Stimulated activated CD8-positive, alpha-beta memory T cell treated with anti-CD3 and anti-CD28 coated beads, Interleukin-7, amount 100 ng/mL, for 24 hours (primary cell): ENCODE measurements around the gene CLCNKA.
"Not testable (repeated sequence)": the region's sequence is repeated elsewhere in the genome, so short reads cannot be mapped to it uniquely, and the experiment has no call there.

ENCODE experiments used
- DNase-seq: peaks from one replicate; pipeline ENCODE4 v3.0.0-alpha.2; 2020; ENCODE audit warnings: low read depth

CLCNKA gene

DNA sequence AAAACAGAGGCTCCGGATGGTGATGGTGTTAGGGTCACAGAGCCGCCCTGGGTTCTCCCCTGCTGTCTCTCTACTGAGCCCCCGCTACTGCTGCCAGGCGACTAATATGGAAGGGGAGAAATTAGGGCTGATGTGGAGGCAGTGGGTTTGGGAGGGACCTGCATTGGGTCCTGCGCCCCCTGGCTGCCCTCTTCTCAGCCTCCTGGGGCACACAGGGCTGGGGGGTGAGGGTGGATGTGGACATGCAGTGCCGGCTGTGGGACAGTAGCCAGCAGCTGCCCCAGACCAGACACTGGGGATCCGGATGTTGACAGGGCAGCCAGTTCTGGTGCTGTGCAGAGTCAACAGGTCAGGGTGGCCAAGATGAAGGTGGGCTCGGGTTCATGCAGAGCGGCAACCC is 20.3 kb downstream of the CLCNKA start:
- DNase-seq: no peak

DNA sequence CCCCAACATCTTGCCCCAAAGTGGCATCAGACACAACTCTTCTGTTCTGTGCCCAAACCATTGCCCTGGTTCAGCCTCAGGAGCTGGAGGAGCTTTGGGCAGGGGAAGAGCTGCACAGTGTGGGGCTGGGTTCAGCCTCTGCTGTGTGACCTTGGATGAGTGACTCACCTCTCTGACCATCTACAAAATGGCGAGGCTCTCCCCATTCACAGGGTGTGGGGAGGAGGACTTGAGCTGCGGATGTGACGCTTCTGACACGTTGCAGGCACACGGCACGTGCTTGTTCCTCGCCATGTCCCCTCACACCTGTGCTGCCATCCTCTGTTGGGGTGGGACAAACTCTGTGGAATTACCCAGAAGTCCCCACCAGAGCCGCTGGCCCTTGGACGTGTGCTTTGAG is 20.8 kb downstream of the CLCNKA start:
- DNase-seq: not testable (repeated sequence)

DNA sequence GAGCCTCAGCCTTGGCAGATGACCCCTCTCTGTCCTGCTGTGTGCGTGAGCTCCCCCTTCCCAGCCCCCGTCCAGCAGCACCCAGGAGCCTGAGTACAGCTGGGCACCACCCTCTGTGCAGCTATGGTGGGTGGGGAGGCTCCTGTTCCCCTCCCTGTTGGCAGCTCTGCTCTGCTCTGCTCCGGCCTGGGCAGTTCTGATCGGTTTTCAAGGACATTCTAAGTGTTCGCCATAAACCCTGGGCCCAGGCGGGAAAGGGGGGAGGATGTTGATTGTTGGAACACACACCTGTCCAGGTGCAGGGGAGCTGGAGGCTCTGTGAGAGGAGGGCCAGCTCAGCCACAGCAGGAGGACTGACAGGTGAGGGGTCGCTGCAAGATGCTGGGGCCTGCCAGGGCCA is 21.7 kb downstream of the CLCNKA start, which contains the start of gene CLCNKB:
CLCNKB (plus strand) TSS at position 262 of the 400 bp plus-strand sequence. CDS start 711 bp downstream, outside the sequence.
- DNase-seq: no peak

DNA sequence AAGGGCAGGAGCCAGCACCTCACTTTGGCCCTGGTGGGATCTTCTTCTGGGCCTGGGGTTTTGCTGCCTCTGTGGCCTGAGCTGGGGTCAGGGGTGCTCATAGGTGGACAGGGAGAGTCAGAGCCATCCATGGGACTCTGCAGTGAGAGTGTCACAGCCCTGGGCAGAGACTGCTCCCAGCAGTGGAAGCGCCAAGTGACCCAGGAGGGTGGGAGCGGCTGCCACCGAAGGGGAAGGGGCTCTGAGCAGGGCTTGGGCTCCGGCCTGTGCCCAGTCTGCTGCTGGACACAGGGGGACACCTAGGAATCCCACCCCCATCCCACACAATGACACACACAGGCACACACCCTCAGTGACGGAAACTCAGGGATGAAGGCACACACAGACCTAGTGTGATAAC is 22.1 kb downstream of the CLCNKA start:
- DNase-seq: no peak

DNA sequence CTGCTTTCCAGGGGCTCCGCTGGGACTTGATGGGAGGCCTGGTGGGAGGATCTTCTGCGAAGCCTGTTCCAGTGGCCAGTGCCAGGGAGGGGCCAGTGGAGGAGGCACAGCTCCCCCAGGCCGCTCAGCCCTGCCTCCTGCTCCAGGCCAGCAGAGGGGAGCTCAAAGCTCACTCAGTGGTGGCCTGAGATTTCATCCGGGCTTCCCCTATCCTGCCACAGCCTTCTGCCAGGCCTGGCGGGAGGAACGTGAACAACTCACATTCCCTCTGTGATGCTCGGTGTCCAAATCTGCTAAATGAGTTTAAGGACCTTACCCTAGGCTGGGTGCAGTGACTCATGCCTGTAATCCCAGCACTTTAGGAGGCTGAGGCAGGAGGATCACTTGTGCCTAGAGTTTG is 25.0 kb downstream of the CLCNKA start:
- DNase-seq: no peak

DNA sequence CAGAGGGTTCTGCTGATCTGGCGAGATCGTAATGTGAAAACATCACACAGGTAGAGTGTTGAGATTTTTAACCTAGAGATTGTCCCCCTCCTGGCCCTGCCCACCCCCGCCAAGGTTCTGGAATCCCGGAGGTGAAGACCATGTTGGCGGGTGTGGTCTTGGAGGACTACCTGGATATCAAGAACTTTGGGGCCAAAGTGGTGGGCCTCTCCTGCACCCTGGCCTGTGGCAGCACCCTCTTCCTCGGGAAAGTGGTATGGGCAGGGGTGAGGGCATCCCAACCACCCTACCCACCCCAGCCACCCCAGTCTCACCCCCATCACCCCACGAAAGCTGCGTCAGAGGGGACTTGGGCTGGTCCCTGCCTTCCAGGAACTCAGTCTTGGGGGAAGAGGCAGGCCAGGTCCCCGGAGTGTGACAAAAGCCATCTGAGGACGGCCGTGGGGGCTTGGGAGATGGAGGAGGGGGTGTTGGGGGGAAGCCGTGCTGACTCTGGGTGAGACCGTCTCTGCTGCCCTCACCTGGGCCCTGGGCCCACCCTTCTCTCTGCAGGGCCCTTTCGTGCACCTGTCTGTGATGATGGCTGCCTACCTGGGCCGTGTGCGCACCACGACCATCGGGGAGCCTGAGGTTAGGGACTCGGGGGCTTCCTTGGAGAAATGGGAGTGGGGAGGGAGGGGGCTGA is 26.1 kb downstream of the CLCNKA start:
- no peak for DNase-seq

DNA sequence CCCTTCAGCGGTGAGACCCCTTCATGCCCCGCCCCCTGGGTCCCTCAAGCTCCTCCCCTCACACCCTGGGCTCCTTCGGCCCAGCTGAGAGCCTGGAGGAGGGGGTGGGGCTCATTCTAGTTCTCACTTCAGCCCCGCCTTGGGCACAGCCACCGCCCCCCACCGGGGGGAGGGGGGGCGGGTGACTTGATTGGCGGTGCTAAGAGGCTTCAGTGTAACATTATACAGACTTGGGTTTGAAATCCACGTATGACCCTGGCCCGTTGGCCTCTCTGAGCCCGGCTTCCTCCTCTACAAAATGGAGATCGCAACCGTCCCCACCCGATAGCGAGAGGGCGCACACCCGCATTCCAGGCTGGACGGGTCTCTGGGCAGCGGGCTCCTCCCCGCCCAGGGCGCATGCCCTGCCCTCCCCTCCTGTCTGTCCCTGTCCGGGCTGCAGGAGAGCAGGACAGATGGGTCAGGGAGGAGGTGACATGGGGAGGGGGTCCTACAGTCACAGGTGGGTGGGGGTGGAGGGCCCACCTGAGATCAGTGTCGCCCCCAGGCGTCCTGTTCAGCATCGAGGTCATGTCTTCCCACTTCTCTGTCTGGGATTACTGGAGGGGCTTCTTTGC is 26.8 kb downstream of the CLCNKA start:
- DNase-seq: no peak

DNA sequence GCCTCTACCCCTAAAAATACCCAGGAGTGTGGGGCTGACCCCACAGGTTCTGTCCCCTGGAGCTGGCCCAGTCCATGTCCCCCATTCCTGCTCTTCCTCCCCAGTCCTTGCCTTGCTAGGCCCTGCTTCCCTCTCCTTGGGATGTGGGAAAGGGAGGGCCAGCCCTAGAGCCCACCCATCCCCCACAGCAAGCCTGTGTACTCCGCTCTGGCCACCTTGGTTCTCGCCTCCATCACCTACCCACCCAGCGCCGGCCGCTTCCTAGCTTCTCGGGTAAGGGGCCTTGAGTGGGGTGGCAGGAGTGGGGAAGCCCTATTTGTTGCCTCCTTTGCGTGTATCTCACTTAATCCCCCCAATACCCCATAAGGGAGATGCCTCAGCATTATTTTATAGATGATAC is 28.5 kb downstream of the CLCNKA start:
- DNase-seq: no peak

DNA sequence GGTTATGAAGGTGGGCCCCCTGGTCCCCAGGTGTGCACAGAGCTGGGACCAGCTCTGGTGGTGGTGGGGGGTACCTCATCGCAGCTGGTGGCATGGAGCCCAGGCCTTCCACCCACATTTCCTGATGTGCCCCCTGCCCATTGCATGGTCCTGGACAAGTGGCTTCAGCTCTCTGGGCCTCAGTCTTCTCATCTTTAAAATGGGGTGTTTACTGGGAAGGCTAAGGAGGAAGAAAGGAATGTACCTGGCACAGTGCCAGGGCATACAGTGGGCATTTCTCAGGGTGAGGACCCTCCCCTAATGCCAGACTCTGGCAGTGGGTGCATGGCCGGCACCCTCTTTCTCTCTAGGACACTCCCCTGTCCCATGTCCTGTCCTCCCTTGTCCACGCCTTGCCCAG is 29.2 kb downstream of the CLCNKA start:
- DNase-seq: no peak

DNA sequence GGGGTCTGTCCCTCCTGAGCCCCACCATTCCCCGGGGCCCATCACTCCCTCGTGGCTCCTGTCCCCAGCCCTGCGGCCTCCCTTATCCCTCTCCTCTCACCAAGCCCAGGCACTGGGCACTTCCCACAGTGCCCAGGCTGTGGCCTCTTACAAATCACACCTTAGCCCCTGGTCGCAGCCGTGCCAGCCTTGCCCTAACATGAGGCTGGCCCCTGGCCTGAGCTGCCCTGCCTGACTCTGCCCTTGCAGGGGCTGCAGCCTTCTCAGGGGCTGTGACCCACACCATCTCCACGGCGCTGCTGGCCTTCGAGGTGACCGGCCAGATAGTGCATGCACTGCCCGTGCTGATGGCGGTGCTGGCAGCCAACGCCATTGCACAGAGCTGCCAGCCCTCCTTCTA is 30.1 kb downstream of the CLCNKA start:
- DNase-seq: not testable (repeated sequence)

DNA sequence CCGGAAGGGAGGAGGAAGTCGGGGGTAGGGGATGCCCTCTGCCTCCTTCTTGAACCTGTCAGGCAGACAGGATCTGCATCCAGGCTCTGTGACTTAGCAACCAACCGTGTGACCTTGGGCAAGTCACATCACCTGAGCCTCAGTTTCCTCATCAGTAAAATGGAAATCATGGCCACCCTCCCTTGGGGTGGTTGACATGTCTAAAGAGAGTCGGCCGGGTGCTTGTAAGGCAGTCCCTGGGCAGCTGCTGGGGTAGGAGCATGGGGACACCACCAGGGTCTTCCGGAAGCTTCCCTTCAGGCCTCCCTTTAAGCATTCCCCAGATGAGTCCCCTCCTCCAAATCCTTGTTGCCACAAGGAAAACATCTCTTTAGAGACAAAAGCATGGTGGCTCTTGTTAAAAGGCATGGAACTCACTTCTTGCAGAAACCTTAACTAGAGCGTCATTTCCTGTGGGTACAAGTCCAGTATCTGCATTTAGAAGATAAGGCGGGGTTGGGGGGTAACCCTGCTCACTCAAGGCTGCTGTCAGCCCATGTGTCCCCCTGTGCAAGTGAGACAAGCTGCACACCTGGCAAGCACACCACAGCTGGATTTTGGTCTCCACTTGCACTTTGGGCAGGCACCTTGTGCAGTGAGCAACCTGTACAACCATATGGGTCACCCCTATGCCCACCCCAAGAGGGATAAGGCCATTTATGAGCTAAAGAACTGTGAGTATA is 32.1 kb downstream of the CLCNKA start:
- no peak for DNase-seq

DNA sequence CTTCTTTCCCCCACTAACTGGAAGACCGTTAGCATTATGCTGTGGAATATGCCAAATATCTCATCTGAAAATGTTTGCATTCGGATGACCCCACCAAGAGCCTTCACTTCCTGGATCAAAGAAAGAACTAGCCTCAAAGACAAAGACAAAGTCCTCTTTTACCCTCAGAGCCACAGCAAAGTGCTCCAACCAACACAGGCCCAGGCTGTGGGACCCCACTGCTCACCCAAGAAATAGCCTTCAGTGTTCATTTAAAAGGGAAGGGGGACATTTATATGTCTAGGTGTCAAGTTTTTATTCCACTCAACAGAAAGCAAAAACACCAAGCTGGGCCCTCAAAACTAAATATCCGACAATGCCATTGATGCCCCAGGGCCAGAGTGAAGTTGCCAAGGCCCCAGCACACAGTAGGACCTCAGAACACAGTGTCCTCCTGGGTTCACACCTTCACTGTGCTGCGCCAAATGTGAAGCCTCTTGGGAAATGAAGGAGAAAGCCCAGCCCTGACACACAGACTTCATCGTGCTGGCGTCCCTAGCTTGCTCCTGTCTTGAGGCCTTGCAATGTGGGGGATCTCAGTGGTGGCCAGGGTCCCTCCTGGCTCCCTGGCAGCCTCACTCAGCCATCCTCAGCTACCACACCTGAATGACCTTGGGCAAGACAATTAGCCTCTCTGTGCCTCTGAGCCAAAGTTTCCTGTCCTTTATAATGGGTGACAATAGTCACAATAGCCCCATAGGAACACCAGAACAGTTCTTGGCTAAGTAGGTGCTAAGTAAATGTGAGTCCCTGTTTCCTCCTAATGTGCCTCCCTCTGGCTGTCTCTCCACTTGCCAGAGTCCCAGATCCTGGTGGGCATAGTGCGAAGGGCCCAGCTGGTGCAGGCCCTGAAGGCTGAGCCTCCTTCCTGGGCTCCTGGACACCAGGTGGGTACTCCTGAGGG is 33.0 kb downstream of the CLCNKA start:
- DNase-seq: no peak

DNA sequence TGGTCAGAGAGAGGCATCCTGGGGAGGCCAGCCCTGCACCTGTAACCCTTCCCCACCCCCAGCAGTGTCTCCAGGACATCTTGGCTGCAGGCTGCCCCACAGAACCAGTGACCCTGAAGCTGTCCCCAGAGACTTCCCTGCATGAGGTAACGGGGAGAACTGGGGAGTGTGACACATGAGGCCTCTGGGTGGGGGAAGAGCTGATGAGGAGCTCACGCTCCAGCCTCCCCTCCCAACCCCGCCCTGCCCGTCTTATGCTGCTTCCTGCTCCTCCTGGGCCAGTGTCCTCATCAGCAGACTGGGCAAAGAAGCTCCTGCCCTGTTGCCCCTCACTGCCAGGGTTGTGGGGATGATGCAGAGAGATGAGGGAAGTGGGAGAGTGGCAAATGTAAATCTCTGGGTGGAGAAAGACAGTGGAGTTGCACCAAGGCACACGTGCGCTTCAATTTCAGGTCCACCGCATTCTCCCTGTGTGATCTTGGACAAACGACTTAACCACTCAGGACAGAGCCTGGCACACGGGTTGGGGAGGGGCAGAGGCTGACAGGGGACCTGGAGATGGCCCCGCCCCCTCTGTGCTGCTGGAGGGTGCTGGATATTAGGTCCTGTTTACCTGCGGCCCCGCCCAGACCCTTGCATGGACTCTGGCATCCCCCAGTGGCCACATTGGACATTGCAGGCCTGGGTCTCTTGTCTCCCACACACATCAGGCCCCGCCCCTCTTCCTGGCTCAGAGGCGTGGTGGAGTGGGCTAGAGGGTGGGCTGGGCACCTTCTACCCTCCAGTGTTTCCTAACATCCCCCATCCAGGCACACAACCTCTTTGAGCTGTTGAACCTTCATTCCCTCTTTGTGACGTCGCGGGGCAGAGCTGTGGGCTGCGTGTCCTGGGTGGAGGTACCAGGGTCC is 34.0 kb downstream of the CLCNKA start:
- peak; percentile 75 for DNase-seq

DNA sequence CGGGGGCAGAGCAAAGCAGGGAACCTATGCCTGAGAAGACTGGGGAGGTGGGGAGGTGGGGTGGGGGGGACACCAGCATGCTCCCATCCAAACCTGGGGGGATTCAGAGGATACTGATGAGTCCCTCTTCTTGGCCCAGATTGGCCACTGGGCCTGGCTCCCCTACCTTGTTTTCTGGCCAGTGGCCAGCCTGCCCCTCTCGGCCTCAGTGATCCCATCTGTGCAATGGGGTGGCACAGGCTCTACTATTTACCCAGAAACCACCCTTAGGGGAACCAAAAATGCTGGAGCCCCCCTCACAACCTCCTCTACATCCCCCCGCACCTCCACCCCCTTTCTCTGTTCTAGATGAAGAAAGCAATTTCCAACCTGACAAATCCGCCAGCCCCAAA is 34.7 kb downstream of the CLCNKA start:
- DNase-seq: not testable (repeated sequence)

DNA sequence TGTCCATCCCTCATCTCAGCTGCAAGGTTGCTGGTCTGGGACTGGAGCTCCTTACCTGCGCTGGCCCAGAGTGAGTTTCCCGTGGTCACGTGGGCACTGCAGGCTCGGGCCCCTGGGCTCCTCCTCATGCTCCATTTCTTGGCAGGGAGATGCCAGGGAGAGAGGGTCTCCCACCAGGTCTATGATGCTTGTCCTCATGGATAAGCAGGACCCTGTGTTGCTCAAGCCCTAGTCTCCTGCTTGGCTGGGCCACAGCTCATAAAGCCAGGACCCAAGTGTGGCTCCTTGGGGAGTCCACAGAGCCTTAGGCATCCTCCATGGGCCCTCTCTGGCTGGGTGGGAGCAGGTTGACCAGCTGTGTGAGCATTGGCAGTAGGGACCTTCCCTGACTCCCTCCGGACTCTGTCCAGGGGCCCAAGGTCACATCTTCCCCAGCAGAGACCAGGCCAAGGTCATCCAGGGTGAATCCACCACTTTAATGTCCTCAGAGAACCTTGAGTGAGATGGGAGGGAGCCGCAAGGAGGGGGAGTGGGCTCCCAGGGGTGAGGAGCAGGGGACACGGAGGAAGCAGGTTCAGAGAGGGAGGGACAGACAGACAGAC is 35.6 kb downstream of the CLCNKA start:
- DNase-seq: not testable (repeated sequence)

DNA sequence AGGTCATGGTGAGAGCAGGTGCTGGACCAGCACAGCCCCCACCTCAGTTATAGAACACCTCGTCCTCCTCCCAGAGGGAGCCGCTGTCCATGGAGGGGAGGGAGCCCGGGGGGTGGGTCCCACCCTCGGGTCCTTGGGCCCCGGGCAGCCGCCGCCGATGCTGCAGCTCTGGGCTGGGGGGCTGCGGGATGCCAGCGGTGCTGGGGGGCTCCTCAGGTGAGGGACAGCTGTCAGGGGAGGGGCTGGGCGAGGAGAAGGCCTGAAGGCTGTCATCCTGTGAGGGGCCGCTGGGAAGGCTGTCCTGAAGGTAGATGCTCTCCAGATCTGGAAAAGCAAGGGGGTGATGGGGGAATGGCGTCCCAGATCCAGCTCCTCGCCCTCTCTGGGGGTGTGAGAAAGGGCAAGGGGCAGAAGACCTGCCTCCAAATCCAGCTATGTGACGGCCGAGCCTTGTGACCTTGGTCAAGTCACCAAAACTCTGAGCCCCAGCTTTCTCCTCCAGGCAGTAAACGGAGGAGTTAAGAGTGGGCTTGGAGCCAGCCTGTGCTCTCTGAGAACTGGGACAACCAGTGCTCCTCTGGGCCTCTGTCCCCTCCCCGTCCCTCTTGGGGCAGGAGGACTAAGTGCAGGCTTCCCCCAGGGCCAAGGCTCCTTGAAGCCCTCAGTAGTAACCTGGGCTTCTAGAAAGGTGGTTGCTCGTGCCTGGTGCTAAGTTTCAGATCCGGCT is 36.7 kb downstream of the CLCNKA start:
- not testable (repeated sequence) for DNase-seq

DNA sequence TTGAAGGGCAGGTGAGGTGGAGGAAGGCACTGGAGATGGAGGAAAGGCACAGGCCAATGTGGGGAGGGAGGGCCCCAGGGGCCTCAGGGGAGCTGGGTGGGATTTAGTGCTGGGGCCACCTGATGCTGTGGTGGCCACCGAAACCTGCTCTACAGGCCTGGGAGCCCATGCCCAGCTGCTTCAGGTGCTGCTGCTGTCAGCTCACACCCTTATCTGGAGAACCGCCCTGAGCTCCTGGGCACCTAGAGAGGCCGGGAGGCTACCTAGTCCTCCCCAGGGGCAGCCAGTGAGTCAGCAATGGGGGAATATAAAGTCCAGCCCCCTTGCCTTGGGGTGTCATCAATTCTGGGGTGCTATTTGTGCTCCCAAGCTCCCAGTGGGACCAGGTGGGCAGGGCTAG is 39.4 kb downstream of the CLCNKA start:
- DNase-seq: no peak

DNA sequence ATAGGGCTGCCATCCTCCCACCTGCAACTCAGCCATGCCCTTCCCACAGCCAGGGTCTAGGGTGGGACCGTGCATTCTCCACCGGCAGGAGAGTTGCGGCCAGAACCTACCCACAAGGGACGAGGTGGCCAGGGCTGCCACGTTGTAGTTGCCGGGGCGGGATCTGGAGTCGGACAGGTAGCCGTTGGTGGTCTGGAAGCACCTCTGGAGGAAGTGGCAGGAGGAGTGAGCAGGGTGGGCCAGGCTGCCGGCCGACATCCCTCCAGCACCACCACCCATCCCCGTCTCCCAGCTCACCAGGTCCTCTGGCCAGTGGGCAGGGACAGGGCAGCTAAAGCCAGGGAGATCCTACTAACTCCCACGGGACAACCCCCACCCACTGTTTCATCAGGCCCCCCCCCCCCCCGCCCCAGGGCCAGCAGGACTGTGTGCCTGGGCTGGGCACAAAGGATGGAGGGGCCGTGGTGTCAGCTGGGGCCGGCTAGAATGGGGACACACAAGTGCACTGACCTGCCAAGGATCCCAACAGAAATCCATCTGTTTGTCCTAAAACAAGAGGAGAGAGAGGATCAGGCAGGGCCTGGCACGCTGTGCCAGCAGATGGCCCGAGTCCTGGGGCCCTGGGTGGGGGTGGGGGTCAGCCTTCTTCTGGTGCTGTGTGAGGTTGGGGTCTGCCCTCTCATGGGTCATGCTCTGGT is 40.3 kb downstream of the CLCNKA start:
- DNase-seq: not testable (repeated sequence)

DNA sequence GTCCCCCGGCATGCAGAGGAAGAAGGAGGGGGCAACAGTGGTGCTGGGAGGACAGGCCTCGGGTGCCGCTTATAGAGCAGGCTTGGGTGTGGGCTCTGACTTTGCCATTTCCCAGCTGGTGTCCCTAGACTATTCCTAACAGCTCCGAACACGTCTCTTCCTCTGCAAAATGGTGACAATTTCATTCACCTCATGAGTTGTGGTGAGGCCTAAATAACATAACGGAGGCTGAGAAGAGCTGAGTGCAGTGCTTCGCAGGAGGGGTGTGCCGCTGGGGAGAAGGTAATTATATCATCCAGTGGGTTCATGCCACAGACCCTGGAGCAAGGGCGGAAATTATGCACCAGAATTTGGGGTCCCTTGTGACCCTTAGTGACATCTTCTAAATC is 40.8 kb downstream of the CLCNKA start:
- DNase-seq: not testable (repeated sequence)
